Endodermal cell (in vitro differentiated cells): ENCODE measurements around the gene RPS6KA2. TPM values are rescaled to one million over a fixed set of nuclear protein-coding genes. Genes with fewer than 3 reads are reported as not detected.

Experiments used
- DNase-seq: peaks from one replicate; pipeline ENCODE4 v3.0.0-alpha.2; 2017
- H3K27ac ChIP-seq: 2 replicates; pipeline ENCODE4 v1.5.1; 2013; ENCODE audit warnings: mild to moderate bottlenecking, low read depth, low read length, moderate library complexity
- H3K27me3 ChIP-seq: 2 replicates; pipeline ENCODE4 v1.6.1; 2013; ENCODE audit warnings: mild to moderate bottlenecking, low read length, moderate library complexity; ENCODE audit not compliant: insufficient read depth, control insufficient read depth, poor library complexity, severe bottlenecking
- H3K36me3 ChIP-seq: 2 replicates; pipeline ENCODE4 v1.7.0; 2013; ENCODE audit warnings: mild to moderate bottlenecking, low read length, moderate library complexity; ENCODE audit not compliant: control insufficient read depth, insufficient read depth
- H3K4me1 ChIP-seq: one replicate; pipeline ENCODE4 v1.7.0; 2013; ENCODE audit warnings: low read length; ENCODE audit not compliant: control insufficient read depth, insufficient read depth
- H3K4me3 ChIP-seq: 2 replicates; pipeline ENCODE4 v1.5.1; 2013; ENCODE audit warnings: mild to moderate bottlenecking, low read length, moderate library complexity
- H3K9ac ChIP-seq: 2 replicates; pipeline ENCODE4 v1.6.1; 2013; ENCODE audit warnings: mild to moderate bottlenecking, low read length, moderate library complexity; ENCODE audit not compliant: poor library complexity, severe bottlenecking; ENCODE audit errors: extremely low read depth
- H3K9me3 ChIP-seq: 2 replicates; pipeline ENCODE4 v1.6.1; 2013; ENCODE audit warnings: mild to moderate bottlenecking, low read length, moderate library complexity; ENCODE audit not compliant: control insufficient read depth
- H3K27ac Mint-ChIP-seq: 2 replicates; pipeline ENCODE4 v1.8.0; 2020; ENCODE audit warnings: mixed read lengths
- H3K27me3 Mint-ChIP-seq: 2 replicates; pipeline ENCODE4 v1.8.0; 2021; ENCODE audit warnings: mild to moderate bottlenecking, mixed read lengths; ENCODE audit not compliant: insufficient read depth
- H3K36me3 Mint-ChIP-seq: 2 replicates; pipeline ENCODE4 v1.8.0; 2020; ENCODE audit warnings: low read depth, mixed read lengths
- H3K4me1 Mint-ChIP-seq: 2 replicates; pipeline ENCODE4 v1.8.0; 2020; ENCODE audit warnings: mixed read lengths
- H3K4me3 Mint-ChIP-seq: 2 replicates; pipeline ENCODE4 v1.8.0; 2020; ENCODE audit warnings: mild to moderate bottlenecking, moderate library complexity, mixed read lengths
- H3K9me3 Mint-ChIP-seq: 2 replicates; pipeline ENCODE4 v1.8.0; 2020; ENCODE audit warnings: mild to moderate bottlenecking, mixed read lengths
- CTCF ChIP-seq: fragments of 200-600 bp; sonication (generic); conservative IDR thresholded peaks from 2 replicates; pipeline ENCODE4 v1.5.0; 2021; ENCODE audit warnings: antibody characterized with exemption, mild to moderate bottlenecking
- WGBS, 2 experiments: methylation state at CpG; one replicate each; pipeline versions ENCODE4 v1.1.5 to v1.1.7; 2013; ENCODE audit warnings: missing lambda C conversion rate in 2 of 2, mixed read lengths in 1 of 2; ENCODE audit not compliant: insufficient coverage in 1 of 2, insufficient read length in 1 of 2; 5-methylcytosine and 5-hydroxymethylcytosine counted together
- total RNA-seq, 2 donors: library from RNA; stranded (reverse); fragmentation: NEBNext Ultra II Directional in 1 of 2; extraction: Animal tissue kit (Norgen Biotek cat#: 25700) in 1 of 2; gene quantifications; 2 replicates in 1 of 2; 3 replicates in 1 of 2; pipeline ENCODE4 v1.2.1, GENCODE V29; 2021

RPS6KA2 gene
- total RNA-seq, 2 donors from 2014 or later, result 17.9 to 23.9 TPM

GRCh38 chr6:166420351-166420750 lies 206.7 kb downstream of the RPS6KA2 start:
- peak; percentile 33 for TF ChIP-seq CTCF
- H3K27ac Mint-ChIP-seq, result no peak overlapping the region
- Histone ChIP-seq H3K27ac (no peak overlapping the region), H3K27me3 (no peaks in the 10 kb centered on the region), H3K4me1 (no peaks in the 10 kb centered on the region), H3K4me3 (no peak overlapping the region), H3K9ac (no peak overlapping the region), H3K36me3 (peaks cover 20% of the 10 kb centered on the region), H3K9me3 (no peaks in the 10 kb centered on the region)
- peaks cover 37% of the 10 kb centered on the region for H3K36me3 Mint-ChIP-seq
- no peak for DNase-seq
- H3K9me3 Mint-ChIP-seq, result no peaks in the 10 kb centered on the region
- WGBS, 2 experiments, result 83 to 88% methylated on average over 6 of the region's 6 CpGs
- no peaks in the 10 kb centered on the region for H3K4me1 Mint-ChIP-seq
- H3K4me3 Mint-ChIP-seq, result no peak overlapping the region
- no peaks in the 10 kb centered on the region for H3K27me3 Mint-ChIP-seq

GRCh38 chr6:166419717-166420116 lies 207.3 kb downstream of the RPS6KA2 start:
- no peak for DNase-seq
- Histone ChIP-seq H3K4me3 (no peak overlapping the region), H3K36me3 (peaks cover 20% of the 10 kb centered on the region), H3K4me1 (no peaks in the 10 kb centered on the region), H3K9me3 (no peaks in the 10 kb centered on the region), H3K27me3 (no peaks in the 10 kb centered on the region), H3K9ac (no peak overlapping the region), H3K27ac (no peak overlapping the region)
- H3K4me3 Mint-ChIP-seq, result no peak overlapping the region
- no peaks in the 10 kb centered on the region for H3K27me3 Mint-ChIP-seq
- no peak overlapping the region for H3K27ac Mint-ChIP-seq
- peaks cover 37% of the 10 kb centered on the region for H3K36me3 Mint-ChIP-seq
- TF ChIP-seq CTCF, result no peak
- no peaks in the 10 kb centered on the region for H3K9me3 Mint-ChIP-seq
- no peaks in the 10 kb centered on the region for H3K4me1 Mint-ChIP-seq
- 96% methylated on average over 12 to 15 of the region's 15 CpGs for WGBS, 2 experiments

GRCh38 chr6:166419286-166419685 lies 207.8 kb downstream of the RPS6KA2 start:
- Histone ChIP-seq H3K4me3 (no peak overlapping the region), H3K36me3 (peaks cover 20% of the 10 kb centered on the region), H3K9me3 (no peaks in the 10 kb centered on the region), H3K27me3 (no peaks in the 10 kb centered on the region), H3K4me1 (no peaks in the 10 kb centered on the region), H3K27ac (no peak overlapping the region), H3K9ac (no peak overlapping the region)
- WGBS, 2 experiments, result 94% methylated on average over 6 to 7 of the region's 7 CpGs
- TF ChIP-seq CTCF, result no peak
- Mint-ChIP-seq H3K27ac (no peak overlapping the region), H3K36me3 (peaks cover 37% of the 10 kb centered on the region), H3K27me3 (no peaks in the 10 kb centered on the region), H3K9me3 (no peaks in the 10 kb centered on the region), H3K4me3 (no peak overlapping the region), H3K4me1 (no peaks in the 10 kb centered on the region)
- DNase-seq, result no peak
